Muscle of arm (tissue), 12 donors: ENCODE data around the gene RANBP9. TPM values are rescaled to one million over a fixed set of nuclear protein-coding genes. Genes with fewer than 3 reads are reported as not detected.
A peak's percentile ranks its signal among the peaks of the same experiment; 100 is the strongest.

ENCODE experiments used
- DNase-seq: peaks from one replicate; pipeline ENCODE4 v3.0.0-alpha.2; 2013
- polyA plus RNA-seq, 12 donors: library from polyadenylated mRNA; unstranded; fragments of 120-200 nt; gene quantifications; one replicate each; pipeline ENCODE4 v1.2.1, GENCODE V29; 2013; ENCODE audit not compliant: insufficient read length in 12 of 12

RANBP9 gene
- polyA plus RNA-seq, 12 donors, result 17.7 to 53.9 (median 34.5) TPM; not detected in 1

DNA sequence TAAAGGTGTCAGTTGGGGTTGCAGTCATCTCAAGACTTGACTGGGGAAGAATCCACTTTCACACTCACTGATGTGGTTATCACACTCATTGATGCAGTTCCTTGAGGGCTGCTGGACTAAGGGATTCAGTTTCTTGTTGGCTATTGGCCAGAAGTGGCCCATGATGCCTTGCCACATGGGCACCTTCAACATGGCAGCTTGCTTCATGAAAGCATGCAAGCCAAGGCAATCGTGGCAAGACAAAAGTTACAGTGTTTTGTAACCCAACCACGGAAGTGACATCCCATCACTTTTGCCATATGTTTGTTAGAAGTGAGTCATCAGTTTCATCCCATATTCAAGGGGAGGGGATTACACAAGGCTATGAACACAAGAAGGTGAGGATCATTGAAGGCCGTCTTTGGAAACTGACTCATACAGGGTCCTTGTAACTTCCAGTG, 3.8 kb upstream of the RANBP9 start:
- no peak for DNase-seq

DNA sequence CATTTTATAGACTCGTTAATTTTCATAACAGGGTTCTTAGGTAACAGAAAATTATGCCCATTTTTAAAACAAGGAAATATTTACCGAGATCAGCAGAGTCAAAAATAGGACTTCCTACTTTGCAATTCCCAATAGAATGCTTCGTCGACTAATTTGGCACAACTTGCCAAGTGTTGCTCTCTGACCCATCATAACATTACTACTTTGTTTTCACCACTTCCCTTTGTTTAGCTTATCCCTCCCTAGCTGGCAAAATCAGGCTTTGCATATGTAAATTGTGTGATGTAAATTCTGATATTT, 914 bp upstream of the RANBP9 start:
- DNase-seq, result peak; percentile 43

DNA sequence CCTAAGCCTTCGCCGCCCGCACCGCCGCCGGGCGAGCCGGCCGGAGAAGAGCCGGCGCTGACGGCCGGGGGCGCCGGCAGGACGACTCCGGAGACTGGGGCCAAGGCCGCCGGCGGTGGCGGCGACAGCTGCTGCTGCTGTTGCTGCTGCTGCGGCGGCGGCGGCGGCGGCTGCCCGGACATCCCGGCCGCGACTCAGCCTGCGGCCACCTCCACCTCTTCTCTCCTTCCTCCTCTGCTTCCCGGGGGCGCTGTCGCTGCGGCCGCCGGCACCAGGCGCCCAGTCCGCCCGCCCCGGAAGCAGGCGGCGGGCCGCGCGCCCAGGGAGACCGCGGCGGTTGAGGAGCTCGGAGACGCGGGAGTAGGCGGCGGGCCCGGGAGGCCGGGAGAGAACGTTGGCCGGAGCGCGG, 307 bp downstream of the RANBP9 start:
- DNase-seq, result no peak

DNA sequence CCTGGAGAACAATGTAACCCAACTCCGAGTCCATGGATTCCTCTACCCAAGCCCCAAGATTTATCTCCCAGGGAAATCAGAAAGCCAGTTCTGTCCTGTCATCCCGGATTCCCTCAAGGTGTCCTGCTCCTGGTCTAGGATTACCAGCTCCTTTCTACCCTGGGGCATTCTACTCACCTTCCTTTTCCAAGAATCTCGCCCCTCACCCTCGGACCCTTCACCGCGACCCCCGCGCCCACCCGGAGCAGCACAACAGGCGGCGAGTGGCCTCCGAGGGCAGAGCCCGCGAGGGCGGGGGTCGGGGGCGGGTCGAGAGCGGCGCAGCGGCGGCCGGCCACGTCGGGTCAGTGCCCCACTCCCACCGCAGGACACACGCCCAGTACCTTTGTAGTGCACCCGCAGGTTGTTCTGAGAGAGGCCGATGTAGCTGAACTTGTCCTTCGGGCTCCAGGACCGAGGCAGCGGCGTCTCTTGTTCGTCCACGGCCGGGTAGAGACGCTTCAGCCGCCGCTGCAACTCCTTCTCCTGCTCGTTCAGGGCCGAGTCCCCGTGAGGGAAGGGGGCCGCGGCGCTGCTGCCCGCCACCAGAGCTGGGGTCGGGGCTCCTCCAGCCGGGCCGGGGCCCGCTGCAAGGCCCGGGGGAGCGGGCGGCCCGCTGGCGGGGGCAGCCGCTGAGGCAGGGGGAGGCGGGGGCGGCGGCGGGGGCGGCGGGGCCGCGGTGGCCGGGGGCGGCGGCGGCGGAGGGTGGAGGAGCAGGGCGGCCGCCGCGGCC, 897 bp downstream of the RANBP9 start:
- DNase-seq, result peak; percentile 46

DNA sequence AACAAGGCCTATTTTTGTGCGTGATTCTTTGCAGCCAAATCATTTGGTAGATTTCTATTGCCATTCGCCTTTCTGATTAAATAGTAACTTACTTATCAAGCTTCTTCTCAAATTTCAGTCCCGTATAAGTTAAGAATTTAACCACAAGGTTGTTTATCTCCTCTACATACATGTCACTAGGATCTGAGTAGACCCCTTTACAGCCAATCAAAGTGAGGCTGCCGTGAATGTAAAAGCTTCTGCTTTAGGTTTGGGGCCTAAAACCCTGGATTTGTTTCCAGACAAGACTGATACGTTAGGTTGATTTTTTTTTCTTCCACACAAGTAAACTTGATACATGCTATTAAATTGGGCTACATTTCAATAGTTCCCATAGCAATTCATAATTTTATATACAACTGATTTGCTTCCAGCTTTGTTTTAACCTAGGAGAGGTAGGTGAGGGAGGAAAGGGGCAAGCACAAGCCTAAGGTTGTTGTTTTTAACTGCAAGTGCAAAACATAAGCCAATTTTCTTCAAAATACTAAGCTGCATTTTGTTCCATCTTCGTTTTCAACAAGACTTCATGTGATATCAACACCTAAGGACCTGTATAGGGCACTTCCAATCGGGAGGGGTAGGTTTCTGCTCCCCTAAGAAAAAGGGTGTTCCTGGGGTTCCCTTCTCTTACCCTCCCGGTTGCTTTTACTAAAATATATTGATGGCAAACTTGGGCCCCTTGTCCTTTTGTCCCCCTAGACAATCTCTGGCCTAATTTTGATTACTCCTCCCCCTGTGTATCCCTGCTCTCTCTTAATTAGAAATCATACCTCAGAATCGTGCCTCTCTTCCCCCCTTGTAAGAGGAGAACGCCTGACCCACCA, 1.7 kb downstream of the RANBP9 start:
- DNase-seq, result peak; percentile 35

DNA sequence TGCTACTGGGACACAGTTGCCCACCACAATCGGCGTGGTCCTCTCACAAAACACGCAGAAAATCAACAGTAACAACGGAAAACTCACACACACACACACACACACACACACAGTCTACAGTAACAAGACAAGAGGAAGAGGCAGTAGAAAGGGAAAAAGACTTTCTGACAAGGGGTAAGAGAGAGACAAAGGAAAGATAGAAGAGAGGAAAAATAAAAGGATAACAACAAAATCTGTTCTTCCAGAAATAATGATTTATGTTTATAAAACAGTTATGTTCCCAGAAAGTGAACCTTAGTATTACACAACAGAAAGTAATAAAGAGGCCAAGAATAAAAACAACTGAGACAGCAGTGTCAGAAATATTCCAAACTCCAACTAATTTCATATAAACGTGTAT, 2.9 kb downstream of the RANBP9 start:
- DNase-seq, result peak; percentile 17

DNA sequence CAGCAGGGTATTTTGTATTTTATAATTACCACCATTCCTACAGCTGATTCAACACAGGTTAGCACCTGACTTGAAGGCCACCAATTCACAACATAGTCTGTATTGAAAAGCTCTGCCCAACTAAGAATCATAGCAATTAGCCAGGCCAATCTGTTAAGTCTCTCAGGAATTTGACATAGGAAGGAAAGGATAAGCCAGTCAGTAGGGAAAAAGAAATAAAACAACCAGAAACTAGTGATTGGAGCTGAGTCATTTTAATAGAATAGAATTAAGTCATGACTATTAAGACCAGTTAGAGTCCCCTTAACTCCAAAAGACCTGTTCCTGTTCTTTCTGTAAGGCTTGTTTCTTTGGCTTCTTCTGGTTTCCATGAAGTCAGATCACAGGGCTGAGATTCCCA, 8.1 kb downstream of the RANBP9 start:
- no peak for DNase-seq

DNA sequence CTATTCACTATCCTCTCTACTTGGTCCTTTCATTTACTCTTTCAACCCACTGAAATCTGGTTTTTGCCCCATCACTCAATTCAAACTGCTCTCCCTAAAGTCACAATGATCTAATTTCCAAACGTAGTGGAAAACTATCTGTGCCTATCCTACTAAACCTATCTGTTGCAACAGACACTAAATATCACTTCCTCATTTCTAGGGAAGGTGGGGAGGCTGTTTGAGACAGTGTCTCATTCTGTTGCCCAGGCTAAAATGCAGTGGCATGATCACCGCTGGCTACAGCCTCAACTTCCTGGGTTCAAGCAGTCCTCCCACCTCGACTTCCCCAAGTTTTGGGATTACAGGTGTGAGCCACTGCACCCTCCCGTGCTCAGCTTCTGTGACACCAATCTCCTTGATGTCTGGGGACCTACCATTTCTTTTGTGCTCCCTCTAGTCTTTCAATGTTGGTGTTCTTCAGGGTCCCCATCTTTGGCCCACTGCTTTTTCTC, 8.8 kb downstream of the RANBP9 start:
- DNase-seq, result no peak

DNA sequence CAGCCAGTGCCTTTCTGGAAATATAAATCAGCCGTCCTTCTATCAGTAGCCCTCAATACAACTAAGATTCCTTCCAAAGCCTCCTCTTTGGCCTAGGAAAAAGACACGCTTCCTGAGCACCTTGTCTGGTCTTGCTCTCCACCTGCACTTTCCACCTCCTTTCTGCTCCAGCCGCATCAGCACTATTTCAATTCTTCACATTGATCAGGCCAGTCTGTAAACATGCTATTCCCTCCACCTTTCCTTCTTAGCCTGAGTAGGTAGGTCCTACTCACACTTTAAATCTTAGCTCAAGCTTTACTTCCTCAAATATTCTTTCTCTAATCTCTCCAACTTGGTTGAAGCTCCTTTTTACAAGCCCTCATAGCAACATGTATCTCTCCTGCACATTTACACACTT, 11.4 kb downstream of the RANBP9 start:
- DNase-seq, result no peak

DNA sequence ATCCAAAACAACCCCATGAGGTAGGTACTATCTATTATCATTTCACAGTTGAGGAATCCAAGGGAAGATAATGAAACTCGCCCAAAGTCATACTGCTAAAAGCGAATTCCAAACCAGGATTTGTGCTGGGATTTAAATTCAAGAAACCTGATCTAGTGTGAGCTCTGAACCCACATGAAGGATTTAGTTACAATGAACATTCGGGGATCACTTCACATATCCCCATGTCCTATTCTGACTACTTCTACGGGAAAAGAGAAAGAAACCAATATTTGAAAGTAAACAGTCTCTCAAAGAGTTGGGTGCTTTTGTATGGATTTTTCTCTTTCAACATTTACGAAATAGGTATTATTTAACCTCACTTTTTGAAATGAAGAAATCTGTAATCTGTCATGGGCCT, 12.9 kb downstream of the RANBP9 start:
- no peak for DNase-seq

DNA sequence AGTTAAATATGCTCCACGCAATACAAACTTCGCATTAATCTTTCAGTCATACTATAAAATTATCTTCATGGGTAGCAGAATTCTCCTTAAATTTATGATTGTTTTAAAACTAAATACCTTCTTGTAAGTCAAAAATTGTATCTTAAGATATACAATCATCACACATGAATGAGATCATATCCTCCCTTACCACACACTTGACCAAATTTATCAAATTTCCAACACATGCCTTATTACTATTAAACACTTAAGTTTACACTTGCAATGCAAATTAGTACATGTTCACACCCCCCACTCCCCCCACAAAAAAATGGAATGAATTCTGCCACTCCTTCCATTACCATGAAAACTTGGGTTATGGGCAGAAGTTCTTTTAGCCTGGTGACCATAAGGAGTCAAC, 13.8 kb downstream of the RANBP9 start:
- no peak for DNase-seq

DNA sequence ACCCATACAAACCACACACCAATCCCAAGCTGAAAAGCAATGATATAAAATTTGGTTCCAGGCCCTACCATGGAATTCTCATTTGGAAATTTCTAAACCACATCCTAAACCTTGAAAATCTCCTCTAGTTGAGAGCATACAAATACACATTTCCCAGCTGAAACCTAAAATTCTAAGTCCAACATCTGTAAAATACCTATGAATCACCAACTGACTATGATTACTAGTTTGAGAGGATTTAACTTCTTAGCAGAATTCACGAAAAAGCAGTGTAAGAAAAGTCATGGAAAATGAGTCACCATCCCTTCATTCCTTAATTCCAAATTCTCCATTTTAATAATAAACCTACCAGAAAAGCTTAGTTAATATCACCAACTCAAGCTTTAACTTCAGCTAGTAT, 15.4 kb downstream of the RANBP9 start:
- no peak for DNase-seq

DNA sequence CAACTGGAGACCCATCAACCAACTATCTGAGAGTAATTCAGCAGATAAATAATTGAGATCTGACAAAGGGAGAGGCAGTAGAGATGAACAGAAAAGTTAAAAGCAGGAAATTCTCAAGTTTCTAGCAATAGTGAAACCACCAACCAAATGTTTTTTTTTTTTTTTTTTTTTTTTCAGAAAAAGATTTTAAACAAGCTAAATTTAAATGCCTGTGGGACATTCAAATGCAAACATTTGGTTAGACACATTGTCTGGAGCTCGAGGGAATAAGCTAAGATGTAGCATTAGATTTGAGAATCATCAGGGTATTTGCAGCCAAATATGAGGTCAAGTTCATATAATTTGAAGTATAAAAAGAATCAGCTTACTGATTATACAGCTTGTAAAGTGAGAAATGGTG, 16.4 kb downstream of the RANBP9 start:
- DNase-seq, result no peak

DNA sequence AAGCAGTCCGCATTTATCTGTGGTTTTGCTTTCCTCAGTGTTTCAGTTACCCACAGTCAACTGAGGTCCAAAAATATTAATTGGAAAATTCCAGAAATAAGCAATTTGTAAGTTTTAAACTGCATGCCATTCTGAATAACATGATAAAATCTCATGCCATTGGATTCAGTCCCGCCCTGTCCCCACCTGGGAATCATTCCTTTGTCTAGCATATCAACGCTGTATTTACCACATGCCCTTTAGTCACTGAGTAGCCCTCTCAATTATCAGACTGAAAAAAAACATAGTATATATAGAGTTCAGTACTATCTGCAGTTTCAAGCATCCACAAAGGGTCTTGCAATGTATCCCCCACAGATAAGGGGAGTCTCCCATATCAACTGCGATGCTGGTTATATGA, 17.1 kb downstream of the RANBP9 start:
- no peak for DNase-seq

DNA sequence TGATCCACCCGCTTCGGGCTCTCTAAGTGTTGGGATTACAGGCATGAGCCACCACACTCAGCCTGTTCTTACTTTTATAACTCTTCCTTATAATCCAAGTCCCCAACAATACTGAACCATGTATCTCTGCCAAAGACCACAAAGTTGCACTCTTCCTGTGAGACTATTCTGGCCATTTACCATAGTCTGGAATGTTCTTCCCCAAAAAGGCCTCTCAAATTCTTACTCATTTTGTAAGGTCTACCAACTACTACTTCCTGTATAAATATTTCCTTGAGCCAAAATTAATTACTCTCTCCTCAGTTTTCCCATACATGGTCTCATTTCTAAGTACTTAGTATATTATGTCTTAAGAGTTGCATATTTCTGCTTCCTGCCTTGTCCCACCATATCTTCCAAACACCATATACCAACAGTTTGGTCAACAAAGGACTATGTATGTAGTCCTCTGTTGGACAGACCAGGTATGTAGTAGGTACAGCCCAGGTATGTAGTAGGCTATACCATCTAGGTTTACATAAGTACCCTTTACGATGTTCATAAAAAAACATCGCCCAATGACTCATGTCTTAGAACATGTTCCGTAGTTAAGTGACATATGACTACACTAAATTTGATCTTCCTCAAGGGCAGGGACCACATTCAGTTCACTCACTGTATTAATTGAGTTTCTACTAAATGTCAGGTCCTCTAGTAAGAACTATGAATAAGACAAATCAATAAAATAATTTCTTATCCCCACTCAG, 22.0 kb downstream of the RANBP9 start:
- DNase-seq, result no peak

DNA sequence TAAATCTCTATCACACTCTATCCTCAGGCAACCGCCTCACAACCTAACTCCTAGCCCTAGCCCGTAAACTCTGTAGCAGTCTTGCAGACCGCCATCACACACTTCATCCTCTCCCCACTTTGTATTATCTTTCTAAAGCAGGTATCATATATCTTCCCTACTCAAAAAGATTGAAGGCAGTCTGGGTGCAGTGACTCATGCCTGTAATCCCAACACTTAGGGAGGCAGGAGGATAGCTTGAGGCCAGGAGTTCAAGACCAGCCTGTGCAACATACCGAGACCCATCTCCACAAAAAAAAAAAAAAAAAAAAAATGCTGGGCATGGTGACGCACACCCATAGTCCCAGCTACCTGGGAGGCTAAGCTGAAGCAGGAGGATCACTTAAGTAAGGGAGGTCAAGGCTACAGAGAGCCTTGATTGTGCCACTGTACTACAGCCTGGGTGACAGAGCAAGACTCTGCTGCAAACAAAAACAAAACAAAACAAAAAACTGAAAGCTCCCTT, 22.9 kb downstream of the RANBP9 start:
- no peak for DNase-seq

DNA sequence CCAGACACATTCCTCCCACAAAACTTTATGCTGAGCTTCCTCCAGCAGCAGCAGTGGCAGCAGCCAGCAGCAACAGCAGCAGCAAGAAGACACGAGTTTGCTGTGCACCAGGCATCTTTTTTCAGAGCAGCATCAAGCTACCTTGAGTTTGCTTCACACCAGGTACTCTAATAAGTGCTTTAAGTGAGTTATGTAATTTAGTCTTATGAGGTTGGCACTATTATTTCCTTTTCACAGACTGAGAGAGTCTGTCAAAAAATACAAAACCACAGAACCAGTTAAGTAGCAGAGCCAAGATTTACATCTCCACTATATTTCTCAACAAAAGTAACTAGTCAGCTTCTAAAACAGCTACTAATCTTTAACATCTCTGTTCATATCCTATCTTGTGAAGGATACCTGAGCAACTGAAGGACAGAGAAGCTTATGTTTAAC, 23.7 kb downstream of the RANBP9 start:
- no peak for DNase-seq

DNA sequence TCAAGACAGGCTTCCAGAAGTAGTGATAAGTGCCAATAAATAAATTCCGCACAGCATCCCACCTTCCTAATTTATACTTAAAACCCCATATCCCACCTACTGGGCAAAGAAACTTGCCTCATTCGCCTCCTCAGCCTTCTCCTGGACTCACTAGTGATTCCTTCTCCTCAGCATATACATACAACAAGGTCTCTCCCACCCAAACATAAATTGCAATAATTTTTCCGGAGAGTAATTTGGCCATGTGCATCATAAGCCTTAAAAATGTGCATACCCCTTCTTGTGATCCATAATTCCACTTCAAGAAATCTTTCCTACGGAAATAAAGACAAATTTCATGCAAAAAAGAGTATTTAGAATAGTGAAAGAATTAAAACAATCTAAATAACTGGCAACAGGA, 26.8 kb downstream of the RANBP9 start:
- DNase-seq, result no peak

DNA sequence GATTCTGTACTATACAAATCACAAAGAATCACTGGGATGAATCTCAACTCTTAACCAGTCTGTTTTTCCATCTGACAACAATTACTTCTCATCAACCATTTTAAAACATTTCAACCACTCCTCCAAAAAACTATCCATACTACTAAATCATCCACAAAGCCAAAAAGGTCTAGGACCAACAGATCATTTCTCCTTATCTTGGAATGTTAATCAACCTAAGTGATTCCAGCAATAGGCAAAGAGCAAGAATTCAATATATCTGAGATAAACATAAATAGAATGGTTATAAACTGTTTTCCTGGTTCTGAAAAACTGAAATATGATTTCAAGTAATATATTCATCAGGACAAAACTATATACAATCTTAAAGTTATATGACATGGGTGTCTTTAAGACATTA, 28.6 kb downstream of the RANBP9 start:
- no peak for DNase-seq

DNA sequence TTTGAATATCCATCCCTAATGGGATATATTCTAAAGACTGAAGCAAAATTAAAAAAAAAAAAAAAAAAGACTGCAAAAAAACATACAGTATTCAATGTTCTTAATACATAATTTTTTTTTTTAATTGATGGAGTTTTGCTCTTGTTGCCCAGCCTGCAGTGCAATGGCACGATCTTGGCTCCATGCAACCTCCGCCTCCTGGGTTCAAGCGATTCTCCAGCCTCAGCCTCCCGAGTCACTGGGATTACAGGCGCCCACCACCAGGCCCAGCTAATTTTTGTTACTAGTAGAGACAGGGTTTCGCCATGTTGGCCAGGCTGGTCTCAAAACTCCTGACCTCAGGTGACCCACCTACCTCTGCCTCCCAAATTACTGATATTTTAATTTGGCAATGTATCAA, 29.3 kb downstream of the RANBP9 start:
- no peak for DNase-seq

DNA sequence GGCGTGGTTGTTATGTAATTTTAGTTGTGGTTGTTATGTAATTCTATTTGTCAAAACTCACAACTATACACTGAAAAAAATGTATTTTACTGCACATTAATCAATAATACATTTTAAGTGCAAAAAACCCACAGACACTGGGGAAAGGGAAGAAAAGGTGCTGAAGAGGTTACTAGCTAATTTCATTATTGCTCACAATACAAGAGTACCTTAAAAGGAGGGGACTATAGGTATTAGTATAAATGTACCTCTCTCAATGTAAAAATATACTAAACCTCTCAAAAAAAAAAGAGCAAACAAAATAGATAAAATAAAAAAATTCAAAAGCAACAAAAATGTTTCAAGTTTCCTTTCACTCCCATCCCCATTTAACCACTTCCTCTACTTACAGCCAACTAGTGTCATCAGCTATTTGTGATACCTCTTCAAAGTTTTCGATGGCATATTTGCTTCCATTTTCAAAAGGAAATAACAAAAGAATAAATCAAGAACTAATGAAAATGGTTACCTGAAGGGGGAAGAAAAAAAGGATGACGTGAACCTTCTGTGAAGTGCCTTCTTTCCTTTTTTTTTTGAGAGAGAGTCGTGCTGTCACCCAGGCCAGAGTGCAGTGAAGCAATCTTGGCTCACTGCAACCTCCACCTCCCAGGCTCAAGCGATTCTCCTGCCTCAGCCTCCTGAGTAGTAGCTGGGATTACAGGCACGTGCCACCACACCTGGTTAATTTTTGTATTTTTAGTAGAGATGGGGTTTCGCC, 30.2 kb downstream of the RANBP9 start:
- no peak for DNase-seq
